ENCODE data around the gene COA1.

- TF ChIP-seq GATA3 (IDR thresholded peaks at IDR 0.05; ENCODE audit: low read depth, low read length) (no peak), GATA2 (IDR thresholded peaks at IDR 0.05; ENCODE audit: low read depth, low read length) (no peak)
These were observed 6.3 kb downstream of the COA1 start for GRCh38 chr7:43723007-43723341.
